ENCODE data around the gene ZFC3H1. TPM values are rescaled to one million over a fixed set of nuclear protein-coding genes. Genes with fewer than 3 reads are reported as not detected.

The ZFC3H1 gene
- total and polyA plus RNA-seq, 2 of the 13 experiments (the other 11 are each of a cell fraction or from before 2014, with no cell fraction given) = 17.1 to 38.3 TPM

GRCh38 chr12:71664411-71665089, 902 bp upstream of the ZFC3H1 start (continued):
- TF ChIP-seq ZFP91 (CRISPR knock-in tag; IDR thresholded peaks at IDR 0.05; ENCODE audit: borderline replicate concordance) (no peak; the same call in 1 of the 2 replicates), DZIP1 (CRISPR knock-in tag; IDR thresholded peaks at IDR 0.05) (no peak), KLF13 (CRISPR knock-in tag; IDR thresholded peaks at IDR 0.05) (no peak), ZNF614 (CRISPR knock-in tag; IDR thresholded peaks at IDR 0.05; ENCODE audit: borderline replicate concordance) (no peak), ZNF275 (CRISPR knock-in tag; IDR thresholded peaks at IDR 0.05; ENCODE audit: borderline replicate concordance) (0 out of 2 replicates have a peak, but pooled peaks have one; percentile 63), ETV5 (CRISPR knock-in tag; IDR thresholded peaks at IDR 0.05; ENCODE audit: borderline replicate concordance) (no peak), NCOA2 (CRISPR knock-in tag; IDR thresholded peaks at IDR 0.05) (no peak), CREB3 (CRISPR knock-in tag; IDR thresholded peaks at IDR 0.05) (no peak), NFE2 (CRISPR knock-in tag; IDR thresholded peaks at IDR 0.05) (no peak), MXD3 (CRISPR knock-in tag; IDR thresholded peaks at IDR 0.05) (no peak), THYN1 (CRISPR knock-in tag; IDR thresholded peaks at IDR 0.05; ENCODE audit: borderline replicate concordance, low read depth) (no peak), ZBTB4 (CRISPR knock-in tag; IDR thresholded peaks at IDR 0.05; ENCODE audit: borderline replicate concordance) (no peak), RCOR2 (CRISPR knock-in tag; IDR thresholded peaks at IDR 0.05) (no peak), HNF4G (IDR thresholded peaks at IDR 0.05; ENCODE audit: borderline replicate concordance, low read depth, low read length) (no peak), HNF4G (CRISPR knock-in tag; IDR thresholded peaks at IDR 0.05; ENCODE audit: borderline replicate concordance, low read depth) (no peak), ZNF589 (CRISPR knock-in tag; conservative IDR thresholded peaks at IDR 0.05) (peak; percentile 23; the same call in 1 of the 2 replicates)

Measured in HepG2 (cell line).